ENCODE measurements around the gene RABGGTA. TPM values are rescaled to one million over a fixed set of nuclear protein-coding genes. Genes with fewer than 3 reads are reported as not detected.
"Not testable (repeated sequence)": the region's sequence is repeated elsewhere in the genome, so short reads cannot be mapped to it uniquely, and the experiment has no call there.

RABGGTA gene
- total and polyA plus RNA-seq, 2 experiments from 2014 or later: 29.3 to 34.9 TPM

GRCh38 chr14:24247422-24247821, 24.0 kb downstream of the RABGGTA start:
- WGBS, 2 experiments (ENCODE audit: low coverage in 1 of 2, low lambda C conversion rate in 2 of 2, missing lambda C conversion rate in 2 of 2): 77 to 81% methylated on average over 7 of the region's 7 CpGs
- Histone ChIP-seq H3K79me2 (ENCODE audit: insufficient read depth) (no peaks in the 10 kb centered on the region), H3K9me2 (ENCODE audit: insufficient read depth) (no peaks in the 10 kb centered on the region), H4K20me1 (ENCODE audit: insufficient read depth) (no peaks in the 10 kb centered on the region), H3K4me1 (ENCODE audit: insufficient read depth) (peaks cover 16% of the 10 kb centered on the region), H3K4me3 (no peak overlapping the region), H3K27ac (no peak overlapping the region), H3K9ac (no peak overlapping the region), H2AFZ (no peak overlapping the region), H3K4me2 (ENCODE audit: unreplicated experiment) (no peak overlapping the region), H3K36me3 (ENCODE audit: low read depth) (no peaks in the 10 kb centered on the region), H3K9me3 (ENCODE audit: low read depth) (no peaks in the 10 kb centered on the region), H3K27me3 (replicated peaks; ENCODE audit: insufficient read depth) (no peaks in the 10 kb centered on the region), H3F3A (ENCODE audit: insufficient read depth) (peaks cover 26% of the 10 kb centered on the region)
- TF ChIP-seq EZH2 (IDR thresholded peaks at IDR 0.05; ENCODE audit: insufficient read depth, poor library complexity, severe bottlenecking) (no peak), EZH2phosphoT487 (IDR thresholded peaks at IDR 0.05; ENCODE audit: insufficient read depth, low read depth) (no peak)
- no peak for DNase-seq
- in situ Hi-C loops (cut with MboI): loop anchor here (10.0 kb wide), 1 partner anchor 47 kb away; the partner anchor contains the start of genes DHRS1 and NOP9

DNA sequence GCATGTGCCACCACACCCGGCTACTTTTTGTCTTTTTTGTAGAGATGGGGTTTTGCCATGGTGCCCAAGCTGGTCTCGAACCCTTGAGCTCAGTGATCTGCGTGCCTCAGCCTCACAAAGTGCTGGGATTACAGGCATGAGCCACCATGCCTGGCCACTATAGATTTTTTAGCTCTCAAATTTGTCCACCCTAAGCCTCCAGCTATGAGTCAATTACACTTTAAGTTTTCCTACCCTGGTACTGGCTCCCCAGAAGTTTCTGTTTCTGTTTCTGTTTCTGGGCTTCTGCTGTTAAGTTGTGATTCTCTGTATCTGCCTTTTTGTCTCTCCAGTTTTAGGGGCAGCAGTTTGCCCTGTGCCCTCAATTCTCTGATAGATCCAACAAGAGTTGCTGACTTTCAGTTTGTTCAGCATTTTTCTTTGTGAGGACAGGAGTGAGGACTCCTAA, 24.6 kb downstream of the RABGGTA start:
- in situ Hi-C loops (cut with MboI): loop anchor here (10.0 kb wide), 1 partner anchor 48 kb away; the partner anchor contains the start of genes DHRS1 and NOP9
- Histone ChIP-seq H2AFZ (no peak overlapping the region), H3K27ac (no peak overlapping the region), H3K36me3 (ENCODE audit: low read depth) (no peaks in the 10 kb centered on the region), H3K9ac (no peak overlapping the region), H3K79me2 (ENCODE audit: insufficient read depth) (peaks cover 3% of the 10 kb centered on the region), H3F3A (ENCODE audit: insufficient read depth) (peaks cover 20% of the 10 kb centered on the region), H4K20me1 (ENCODE audit: insufficient read depth) (no peaks in the 10 kb centered on the region), H3K4me3 (no peak overlapping the region), H3K4me1 (ENCODE audit: insufficient read depth) (peaks cover 11% of the 10 kb centered on the region), H3K27me3 (replicated peaks; ENCODE audit: insufficient read depth) (no peaks in the 10 kb centered on the region), H3K9me3 (ENCODE audit: low read depth) (no peaks in the 10 kb centered on the region), H3K9me2 (ENCODE audit: insufficient read depth) (no peaks in the 10 kb centered on the region), H3K4me2 (ENCODE audit: unreplicated experiment) (no peak overlapping the region)
- DNase-seq: no peak
- TF ChIP-seq EZH2 (IDR thresholded peaks at IDR 0.05; ENCODE audit: insufficient read depth, poor library complexity, severe bottlenecking) (no peak), EZH2phosphoT487 (IDR thresholded peaks at IDR 0.05; ENCODE audit: insufficient read depth, low read depth) (no peak)
- 46 to 50% methylated on average over 3 of the region's 3 CpGs for WGBS, 2 experiments (ENCODE audit: low coverage in 1 of 2, low lambda C conversion rate in 2 of 2, missing lambda C conversion rate in 2 of 2)

- H3K4me1 ChIP-seq (ENCODE audit: insufficient read depth): peaks cover 19% of the 10 kb centered on the region
- not testable (repeated sequence) for DNase-seq; H2AFZ ChIP-seq; H3K4me3 ChIP-seq; H4K20me1 ChIP-seq (ENCODE audit: insufficient read depth); H3K36me3 ChIP-seq (ENCODE audit: low read depth); H3K27ac ChIP-seq; H3K9ac ChIP-seq; H3K27me3 ChIP-seq (replicated peaks; ENCODE audit: insufficient read depth); H3K4me2 ChIP-seq (ENCODE audit: unreplicated experiment); H3K9me3 ChIP-seq (ENCODE audit: low read depth); H3K9me2 ChIP-seq (ENCODE audit: insufficient read depth)
- WGBS, 2 experiments (ENCODE audit: low coverage in 1 of 2, low lambda C conversion rate in 2 of 2, missing lambda C conversion rate in 2 of 2): 94 to 96% methylated on average over 11 of the region's 11 CpGs
- in situ Hi-C loops (cut with MboI): loop anchor here (10.0 kb wide), 1 partner anchor 49 kb away; the partner anchor contains the start of genes DHRS1 and NOP9
- peaks cover 19% of the 10 kb centered on the region for H3F3A ChIP-seq (ENCODE audit: insufficient read depth)
- H3K79me2 ChIP-seq (ENCODE audit: insufficient read depth): peaks cover 17% of the 10 kb centered on the region
Observed at GRCh38 chr14:24245350-24245749, 26.0 kb downstream of the RABGGTA start.

DNA sequence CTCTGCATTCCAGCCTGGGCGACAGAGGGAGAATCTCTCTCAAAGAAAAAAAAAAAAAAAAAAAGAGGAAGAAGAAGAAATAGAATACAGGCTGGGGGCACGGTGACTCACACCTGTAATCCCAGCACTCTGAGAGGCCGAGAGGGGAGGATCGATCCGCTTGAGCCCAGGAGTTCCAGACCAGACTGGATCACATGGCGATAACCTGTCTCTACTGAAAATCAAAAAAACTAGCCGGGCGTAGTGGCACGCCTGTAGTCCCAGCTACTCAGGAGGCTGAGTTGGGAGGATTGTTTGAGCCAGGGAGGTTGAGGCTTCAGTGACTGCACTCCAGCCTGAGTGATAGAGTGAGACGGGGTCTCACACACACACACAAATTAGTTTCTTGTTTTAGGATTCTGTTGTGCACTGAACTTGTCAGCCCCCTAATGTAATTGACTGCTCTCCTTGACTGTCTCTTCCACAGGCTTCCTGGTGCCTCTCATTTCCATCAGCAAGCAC, 28.0 kb downstream of the RABGGTA start:
- DNase-seq: no peak

More for the DNA sequence above, 28.0 kb downstream of the RABGGTA start:
- H3K9ac ChIP-seq: peak overlapping the region; percentile 91
- no peaks in the 10 kb centered on the region for H3K9me3 ChIP-seq (ENCODE audit: low read depth)
- peaks cover 33% of the 10 kb centered on the region for H3K4me1 ChIP-seq (ENCODE audit: insufficient read depth)
- in situ Hi-C loops (cut with MboI): loop anchor here (10.0 kb wide), 1 partner anchor 51 kb away; the partner anchor contains the start of genes DHRS1 and NOP9
- H3K9me2 ChIP-seq (ENCODE audit: insufficient read depth): no peaks in the 10 kb centered on the region
- H3K27me3 ChIP-seq (replicated peaks; ENCODE audit: insufficient read depth): no peaks in the 10 kb centered on the region
- peak overlapping the region; percentile 97 for H3K4me3 ChIP-seq
- H3F3A ChIP-seq (ENCODE audit: insufficient read depth): peaks cover 35% of the 10 kb centered on the region
- H3K36me3 ChIP-seq (ENCODE audit: low read depth): peaks cover 25% of the 10 kb centered on the region
- WGBS, 2 experiments (ENCODE audit: low coverage in 1 of 2, low lambda C conversion rate in 2 of 2, missing lambda C conversion rate in 2 of 2): 37 to 41% methylated on average over 10 of the region's 10 CpGs
- H2AFZ ChIP-seq: peak overlapping the region; percentile 87
- H4K20me1 ChIP-seq (ENCODE audit: insufficient read depth): no peaks in the 10 kb centered on the region
- peaks cover 36% of the 10 kb centered on the region for H3K79me2 ChIP-seq (ENCODE audit: insufficient read depth)
- peak overlapping the region; percentile 85 for H3K4me2 ChIP-seq (ENCODE audit: unreplicated experiment)
- TF ChIP-seq EZH2 (IDR thresholded peaks at IDR 0.05; ENCODE audit: insufficient read depth, poor library complexity, severe bottlenecking) (no peak), EZH2phosphoT487 (IDR thresholded peaks at IDR 0.05; ENCODE audit: insufficient read depth, low read depth) (no peak)
- H3K27ac ChIP-seq: peak overlapping the region; percentile 98

All from GM23248 (cell line).